CD8-positive, alpha-beta memory T cell (primary cell): ENCODE results near the gene SNX25. TPM values are rescaled to one million over a fixed set of nuclear protein-coding genes. Genes with fewer than 3 reads are reported as not detected.

Experiments used
- CTCF ChIA-PET: fragments of 350-600 bp; sonication (Branson Sonifier 250); formaldehyde crosslinking; loops from one replicate; lab custom pipeline; 2021; ENCODE audit warnings: antibody characterized with exemption; lab: Charles Lee
- POLR2A ChIA-PET: fragments of 350-600 bp; sonication (Branson Sonifier 250); formaldehyde crosslinking; loops from one replicate; lab custom pipeline; 2021; ENCODE audit warnings: antibody characterized with exemption; lab: Charles Lee
- DNase-seq, 5 donors: peaks; one replicate each; pipeline versions ENCODE4 v3.0.0 to v3.0.0-alpha.2; 2020 to 2022; ENCODE audit warnings: mixed read lengths in 1 of 5
- H3K27ac ChIP-seq: one replicate; pipeline ENCODE4 v1.7.0; 2013; ENCODE audit warnings: low read depth, mild to moderate bottlenecking, low read length, moderate library complexity
- H3K27me3 ChIP-seq: 2 replicates; pipeline ENCODE4 v1.7.0; 2013; ENCODE audit warnings: low read length, mild to moderate bottlenecking; ENCODE audit not compliant: insufficient read depth, poor library complexity, severe bottlenecking
- H3K36me3 ChIP-seq: 2 replicates; pipeline ENCODE4 v1.7.0; 2013; ENCODE audit warnings: mild to moderate bottlenecking, low read length, moderate library complexity; ENCODE audit not compliant: insufficient read depth
- H3K4me1 ChIP-seq: 2 replicates; pipeline ENCODE4 v1.7.0; 2013; ENCODE audit warnings: mild to moderate bottlenecking, low read length, moderate library complexity; ENCODE audit not compliant: insufficient read depth
- H3K4me3 ChIP-seq: 2 replicates; pipeline ENCODE4 v1.7.0; 2013; ENCODE audit warnings: mild to moderate bottlenecking, low read length
- H3K9me3 ChIP-seq: 2 replicates; pipeline ENCODE4 v1.7.0; 2013; ENCODE audit warnings: mild to moderate bottlenecking, low read length
- H3K27ac Mint-ChIP-seq, 8 donors: one replicate each; pipeline ENCODE4 v1.8.0; 2020 to 2021; ENCODE audit warnings: mixed read lengths in 8 of 8, mild to moderate bottlenecking in 6 of 8, inconsistent platforms in 3 of 8, moderate library complexity in 3 of 8
- H3K27me3 Mint-ChIP-seq, 2 donors: one replicate each; pipeline ENCODE4 v1.8.0; 2020 to 2021; ENCODE audit warnings: mixed read lengths in 2 of 2, mild to moderate bottlenecking in 1 of 2, moderate library complexity in 1 of 2
- H3K36me3 Mint-ChIP-seq, 3 donors: one replicate each; pipeline ENCODE4 v1.8.0; 2020 to 2021; ENCODE audit warnings: mixed read lengths in 3 of 3, inconsistent platforms in 1 of 3, mild to moderate bottlenecking in 1 of 3
- H3K4me1 Mint-ChIP-seq, 3 donors: one replicate each; pipeline ENCODE4 v1.8.0; 2020 to 2021; ENCODE audit warnings: mixed read lengths in 3 of 3, inconsistent platforms in 1 of 3, mild to moderate bottlenecking in 1 of 3
- H3K4me3 Mint-ChIP-seq, 7 donors: one replicate each; pipeline ENCODE4 v1.8.0; 2020 to 2021; ENCODE audit warnings: mixed read lengths in 7 of 7, mild to moderate bottlenecking in 6 of 7, moderate library complexity in 4 of 7, inconsistent platforms in 2 of 7
- H3K9me3 Mint-ChIP-seq, 5 donors: one replicate each; pipeline ENCODE4 v1.8.0; 2020 to 2022; ENCODE audit warnings: mixed read lengths in 5 of 5, mild to moderate bottlenecking in 3 of 5, moderate library complexity in 2 of 5, inconsistent platforms in 1 of 5
- polyA plus RNA-seq: library from polyadenylated mRNA; unstranded; fragments of 300-500 nt; fragmentation: Illumina TruSeq; gene quantifications from one replicate; pipeline ENCODE4 v1.2.3, GENCODE V29; 2021
- total RNA-seq, 2 experiments: library from RNA; stranded (reverse); gene quantifications; one replicate each; pipeline ENCODE4 v1.2.3, GENCODE V29; 2021

SNX25 gene
- total and polyA plus RNA-seq, 3 experiments from 2014 or later, result 7.8 to 18.2 (median 17.7) TPM

DNA sequence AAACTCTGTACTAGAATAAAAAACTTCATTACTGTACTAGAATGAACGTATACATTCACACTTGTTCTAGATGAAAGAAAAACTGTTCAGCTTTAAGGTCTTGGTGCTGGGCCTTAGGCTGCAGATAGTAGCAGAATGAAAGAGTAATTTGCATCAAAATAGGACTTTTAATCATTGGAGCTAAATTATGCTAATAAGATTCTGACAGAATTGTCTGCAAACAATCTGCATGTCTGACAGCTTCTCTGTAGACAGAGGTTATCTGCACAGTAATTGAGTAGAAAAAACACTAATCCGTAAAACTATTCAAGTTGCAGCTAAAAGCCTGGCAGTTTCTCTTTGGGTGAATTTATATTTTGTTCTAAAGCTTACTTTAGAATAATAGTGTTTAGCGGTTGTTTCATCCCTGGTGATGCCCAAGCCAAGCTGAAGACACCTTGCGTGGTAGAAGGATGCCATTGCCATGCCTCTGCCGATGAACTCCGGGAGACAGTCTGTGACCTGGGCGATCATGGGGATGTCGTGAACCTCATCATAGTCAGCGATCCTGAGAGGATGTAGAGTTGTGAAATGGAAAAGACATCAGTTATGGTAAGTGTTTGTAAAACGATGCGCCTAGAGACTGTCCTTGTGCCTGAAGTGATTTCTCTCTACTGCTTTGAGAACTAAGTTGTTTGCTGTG, 161.0 kb downstream of the SNX25 start:
- Mint-ChIP-seq H3K4me1 (no peaks in the 10 kb centered on the region), H3K27ac (peak overlapping the region in 1 of 8 donors; percentile 38), H3K27me3 (no peaks in the 10 kb centered on the region), H3K4me3 (no peak overlapping the region), H3K36me3 (peaks cover 6 to 23% (median 7%) of the 10 kb centered on the region in 3 donors), H3K9me3 (no peaks in the 10 kb centered on the region)
- Histone ChIP-seq H3K4me3 (no peak overlapping the region), H3K36me3 (peaks cover 6% of the 10 kb centered on the region), H3K27ac (no peak overlapping the region), H3K9me3 (no peaks in the 10 kb centered on the region), H3K4me1 (no peaks in the 10 kb centered on the region), H3K27me3 (no peaks in the 10 kb centered on the region)
- DNase-seq, result no peak
- ChIA-PET CTCF (no interaction called here), POLR2A (no interaction called here)

DNA sequence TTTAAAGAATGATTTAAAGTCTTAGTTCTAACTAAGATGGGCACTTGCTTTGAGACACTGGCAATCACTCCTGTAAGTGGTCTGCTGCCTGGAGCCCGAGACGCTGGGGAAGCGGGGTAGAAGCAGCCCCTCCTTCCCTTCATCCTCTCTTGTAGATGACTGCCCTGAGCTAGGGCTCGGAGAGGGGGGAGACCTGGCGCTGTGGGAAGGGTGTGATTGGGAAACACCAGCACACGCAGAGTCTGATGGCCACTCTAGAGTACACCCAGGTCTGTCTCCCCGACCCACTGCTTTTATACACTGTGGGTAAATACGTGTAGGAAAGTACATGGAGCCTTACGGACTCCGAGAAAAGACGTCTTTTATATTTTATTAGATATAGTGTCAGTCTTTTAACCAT, 162.3 kb downstream of the SNX25 start:
- peaks cover 6% of the 10 kb centered on the region for H3K36me3 ChIP-seq
- DNase-seq, result no peak
- POLR2A ChIA-PET, result no interaction called here
- CTCF ChIA-PET, result no interaction called here
- no peaks in the 10 kb centered on the region for H3K4me1 ChIP-seq
- no peaks in the 10 kb centered on the region for H3K27me3 ChIP-seq
- no peaks in the 10 kb centered on the region for H3K9me3 Mint-ChIP-seq
- no peak overlapping the region for H3K27ac Mint-ChIP-seq
- H3K27me3 Mint-ChIP-seq, result peaks cover 0 to 2% of the 10 kb centered on the region in 2 donors
- no peaks in the 10 kb centered on the region for H3K9me3 ChIP-seq
- no peak overlapping the region for H3K4me3 ChIP-seq
- peaks cover 7 to 22% (median 9%) of the 10 kb centered on the region in 3 donors for H3K36me3 Mint-ChIP-seq
- H3K4me3 Mint-ChIP-seq, result no peak overlapping the region
- H3K4me1 Mint-ChIP-seq, result no peaks in the 10 kb centered on the region
- H3K27ac ChIP-seq, result no peak overlapping the region

DNA sequence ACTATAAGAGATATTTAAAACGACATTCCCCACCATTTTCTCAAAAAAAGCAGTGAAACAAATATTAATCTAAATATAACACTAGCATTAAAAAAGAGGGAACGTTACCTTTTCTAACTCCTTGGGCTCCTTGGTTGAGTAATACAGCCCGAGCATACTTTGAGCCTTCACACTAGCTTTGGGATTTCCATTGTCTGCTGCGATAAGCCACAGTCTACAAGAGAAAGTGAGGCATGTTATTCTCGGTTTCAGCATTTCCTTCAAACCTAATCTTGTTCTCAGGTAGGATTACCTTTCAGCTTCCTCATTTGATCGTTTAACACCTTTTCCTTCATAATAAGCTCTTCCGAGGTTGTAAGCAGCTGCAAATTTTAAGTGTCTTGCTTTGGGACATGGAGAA, 164.6 kb downstream of the SNX25 start:
- H3K27me3 ChIP-seq, result no peaks in the 10 kb centered on the region
- peaks cover 0 to 2% of the 10 kb centered on the region in 2 donors for H3K27me3 Mint-ChIP-seq
- DNase-seq, result no peak
- no peak overlapping the region for H3K27ac ChIP-seq
- no peak overlapping the region for H3K27ac Mint-ChIP-seq
- no peaks in the 10 kb centered on the region for H3K4me1 Mint-ChIP-seq
- H3K9me3 Mint-ChIP-seq, result no peaks in the 10 kb centered on the region
- peaks cover 4 to 16% (median 12%) of the 10 kb centered on the region in 3 donors for H3K36me3 Mint-ChIP-seq
- H3K4me1 ChIP-seq, result no peaks in the 10 kb centered on the region
- peaks cover 6% of the 10 kb centered on the region for H3K36me3 ChIP-seq
- no peaks in the 10 kb centered on the region for H3K9me3 ChIP-seq
- POLR2A ChIA-PET, result no interaction called here
- no peak overlapping the region for H3K4me3 Mint-ChIP-seq
- CTCF ChIA-PET, result no interaction called here
- no peak overlapping the region for H3K4me3 ChIP-seq

DNA sequence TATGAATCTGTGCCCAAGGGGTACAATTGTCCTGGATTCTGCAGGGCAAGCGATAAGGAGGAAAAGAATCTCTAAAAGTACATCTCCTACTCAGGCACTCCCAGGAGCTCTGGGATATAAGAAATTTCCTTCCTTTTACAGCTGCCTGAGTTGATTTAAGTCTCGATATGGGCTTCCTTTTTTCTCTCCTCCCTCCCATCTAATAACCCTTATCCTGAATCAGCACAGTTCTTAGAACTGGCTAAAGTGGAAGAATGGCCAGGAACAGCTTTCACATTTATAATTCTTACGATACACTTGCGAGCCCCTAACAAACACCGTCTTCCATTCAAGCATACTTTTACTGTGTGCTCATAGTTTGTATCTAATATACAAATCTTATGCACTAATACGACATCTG, 165.2 kb downstream of the SNX25 start:
- H3K27ac ChIP-seq, result no peak overlapping the region
- no peak for DNase-seq
- no peaks in the 10 kb centered on the region for H3K27me3 ChIP-seq
- no peaks in the 10 kb centered on the region for H3K9me3 Mint-ChIP-seq
- H3K27me3 Mint-ChIP-seq, result peaks cover 0 to 2% of the 10 kb centered on the region in 2 donors
- H3K27ac Mint-ChIP-seq, result no peak overlapping the region
- ChIA-PET POLR2A (no interaction called here), CTCF (no interaction called here)
- no peaks in the 10 kb centered on the region for H3K4me1 ChIP-seq
- H3K36me3 Mint-ChIP-seq, result peaks cover 4 to 15% (median 12%) of the 10 kb centered on the region in 3 donors
- no peaks in the 10 kb centered on the region for H3K4me1 Mint-ChIP-seq
- H3K9me3 ChIP-seq, result no peaks in the 10 kb centered on the region
- no peak overlapping the region for H3K4me3 ChIP-seq
- H3K36me3 ChIP-seq, result peaks cover 6% of the 10 kb centered on the region
- no peak overlapping the region for H3K4me3 Mint-ChIP-seq

DNA sequence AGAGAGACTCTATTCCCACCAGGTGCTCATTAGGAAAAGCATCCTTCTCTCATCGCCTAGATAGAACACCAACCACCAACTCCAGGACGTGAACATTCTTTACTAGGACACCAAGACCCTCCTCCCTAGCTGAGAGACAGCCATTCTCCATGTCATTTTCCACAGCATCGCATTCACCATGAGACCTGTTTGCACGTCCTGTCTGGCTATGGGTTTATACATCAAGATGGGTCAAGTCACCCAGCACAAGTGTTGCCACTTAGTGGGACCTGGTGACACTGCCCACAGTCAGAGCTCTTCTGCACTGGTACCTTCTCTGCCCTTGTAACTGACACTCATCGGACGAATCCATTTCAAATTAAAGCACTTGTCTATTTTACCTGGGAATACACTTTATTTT, 168.9 kb downstream of the SNX25 start:
- Histone ChIP-seq H3K9me3 (no peaks in the 10 kb centered on the region), H3K4me3 (no peak overlapping the region), H3K4me1 (no peaks in the 10 kb centered on the region), H3K36me3 (no peaks in the 10 kb centered on the region), H3K27me3 (no peaks in the 10 kb centered on the region), H3K27ac (no peak overlapping the region)
- Mint-ChIP-seq H3K4me1 (no peaks in the 10 kb centered on the region), H3K4me3 (no peak overlapping the region), H3K36me3 (peaks cover 0 to 14% (median 8%) of the 10 kb centered on the region in 3 donors), H3K27me3 (peaks cover 0 to 2% of the 10 kb centered on the region in 2 donors), H3K9me3 (peaks cover 0 to 9% (median 5%) of the 10 kb centered on the region in 5 donors), H3K27ac (no peak overlapping the region)
- CTCF ChIA-PET, result no interaction called here
- POLR2A ChIA-PET, result no interaction called here
- DNase-seq, result no peak

DNA sequence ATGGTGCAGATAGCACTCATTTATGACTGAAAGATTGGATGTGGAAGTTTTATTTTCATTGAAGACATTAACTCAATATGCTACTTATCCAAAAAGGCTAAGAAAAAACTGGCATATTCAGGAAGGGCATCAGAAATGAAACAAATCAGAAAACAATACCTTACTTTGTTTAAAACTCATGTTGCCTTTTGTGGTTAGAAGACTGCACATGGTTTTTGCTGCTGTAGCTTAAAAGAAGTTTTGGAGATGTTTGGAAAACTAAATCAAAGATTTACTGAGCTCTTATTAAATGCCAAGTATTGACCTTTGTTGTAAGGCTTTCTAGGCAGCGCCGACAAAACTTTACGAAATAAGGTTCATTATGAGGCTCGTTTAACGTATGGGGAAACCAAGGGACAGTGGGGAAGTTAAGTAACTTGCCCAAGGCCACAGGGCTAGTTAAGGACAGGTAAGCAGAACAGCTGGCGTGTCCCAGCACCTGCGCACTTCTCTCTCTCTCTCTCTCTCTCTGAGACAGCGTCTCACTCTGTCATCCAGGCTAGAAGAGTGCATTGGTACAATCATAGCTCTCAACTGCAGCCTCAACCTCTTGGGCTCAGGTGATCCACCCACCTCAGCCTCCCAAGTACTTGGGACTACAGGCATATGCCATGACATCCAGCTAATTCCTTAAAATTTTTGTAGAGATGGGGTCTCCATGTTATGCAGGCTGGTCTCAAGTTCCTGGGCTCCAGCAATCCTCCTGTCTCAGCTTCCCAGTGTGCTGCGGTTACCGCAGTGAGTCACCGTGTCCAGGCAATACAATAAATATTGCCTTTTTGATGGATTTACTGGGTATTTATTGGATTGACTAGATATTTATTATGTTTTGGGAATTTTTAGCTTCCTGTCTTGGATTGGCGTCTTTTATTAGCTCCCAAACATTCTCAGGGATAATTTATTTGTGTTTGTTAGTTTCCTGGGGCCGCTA, 170.2 kb downstream of the SNX25 start:
- Histone ChIP-seq H3K27ac (no peak overlapping the region), H3K27me3 (no peaks in the 10 kb centered on the region), H3K9me3 (no peaks in the 10 kb centered on the region), H3K36me3 (no peaks in the 10 kb centered on the region), H3K4me1 (no peaks in the 10 kb centered on the region), H3K4me3 (no peak overlapping the region)
- ChIA-PET POLR2A (no interaction called here), CTCF (no interaction called here)
- Mint-ChIP-seq H3K4me1 (peaks cover 0 to 4% (median 4%) of the 10 kb centered on the region in 3 donors), H3K27ac (no peak overlapping the region), H3K9me3 (peaks cover 0 to 9% (median 5%) of the 10 kb centered on the region in 5 donors), H3K4me3 (no peak overlapping the region), H3K27me3 (peaks cover 0 to 2% of the 10 kb centered on the region in 2 donors), H3K36me3 (peaks cover 0 to 14% (median 8%) of the 10 kb centered on the region in 3 donors)
- DNase-seq, result no peak

DNA sequence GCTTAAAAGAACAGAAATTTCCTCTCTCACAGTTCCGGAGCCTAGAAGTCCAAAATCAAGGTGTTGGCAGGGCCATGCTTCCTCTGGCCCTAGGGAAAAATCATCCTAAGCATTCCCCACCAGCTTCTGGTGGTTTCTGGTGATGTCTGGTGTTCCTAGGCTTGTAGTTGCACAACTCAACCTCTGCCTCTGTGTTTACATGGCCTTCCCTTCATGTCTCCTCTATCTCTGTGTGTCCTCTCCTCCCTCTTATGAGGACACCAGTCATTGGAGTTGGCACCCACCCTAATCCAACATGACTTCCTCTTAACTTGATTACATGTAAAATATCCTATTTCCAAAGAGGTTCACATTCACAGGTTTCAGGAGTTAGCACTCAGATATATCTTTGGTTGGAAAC, 170.9 kb downstream of the SNX25 start:
- H3K9me3 ChIP-seq, result no peaks in the 10 kb centered on the region
- Mint-ChIP-seq H3K4me1 (peaks cover 5 to 11% (median 11%) of the 10 kb centered on the region in 3 donors), H3K36me3 (peaks cover 0 to 14% (median 8%) of the 10 kb centered on the region in 3 donors), H3K4me3 (no peak overlapping the region), H3K27ac (peak overlapping the region in 1 of 8 donors; percentile 64), H3K27me3 (peaks cover 2 to 4% of the 10 kb centered on the region in 2 donors), H3K9me3 (peaks cover 0 to 9% (median 5%) of the 10 kb centered on the region in 5 donors)
- H3K27ac ChIP-seq, result no peak overlapping the region
- H3K4me1 ChIP-seq, result peaks cover 4% of the 10 kb centered on the region
- no peaks in the 10 kb centered on the region for H3K27me3 ChIP-seq
- no peak overlapping the region for H3K4me3 ChIP-seq
- no peaks in the 10 kb centered on the region for H3K36me3 ChIP-seq
- no peak for DNase-seq
- ChIA-PET POLR2A (no interaction called here), CTCF (no interaction called here)
